H1 (cell line): ENCODE measurements around the gene MPND. TPM values are rescaled to one million over a fixed set of nuclear protein-coding genes. Genes with fewer than 3 reads are reported as not detected.

Experiments
- CTCF ChIA-PET: fragments of 300-600 bp; sonication (Branson Sonifier 250); formaldehyde crosslinking; loops from one replicate; lab custom pipeline; 2021; ENCODE audit not compliant: partially characterized antibody; lab: Charles Lee
- POLR2A ChIA-PET: fragments of 300-600 bp; sonication (Branson Sonifier 250); formaldehyde crosslinking; loops from one replicate; lab custom pipeline; 2021; ENCODE audit warnings: inconsistent platforms; ENCODE audit not compliant: partially characterized antibody; lab: Charles Lee
- DNase-seq, 2 experiments: peaks; one replicate each; pipeline versions ENCODE4 v3.0.0 to v3.0.0-alpha.2; 2010 to 2022; ENCODE audit warnings: low spot score in 2 of 2, low read depth in 1 of 2, mixed read lengths in 1 of 2
- FAIRE-seq: peaks from 2 replicates; lab custom pipeline; 2011; peaks lifted over from hg19 to GRCh38; lab: Jason Lieb, UNC
- H2AFZ ChIP-seq: 2 replicates; pipeline ENCODE4 v1.8.1; 2012; ENCODE audit warnings: low read length, inconsistent platforms
- H2AK5ac ChIP-seq: 2 replicates; pipeline ENCODE4 v1.6.1; 2013; ENCODE audit warnings: low read depth, low read length
- H2BK120ac ChIP-seq: replicated peaks from 2 replicates; pipeline ENCODE3; 2013; ENCODE audit warnings: low read depth, low read length, inconsistent platforms
- H2BK12ac ChIP-seq: 2 replicates; pipeline ENCODE4 v1.6.1; 2013; ENCODE audit warnings: low read depth, low read length
- H2BK15ac ChIP-seq: 2 replicates; pipeline ENCODE4 v1.6.1; 2013; ENCODE audit warnings: low read length
- H2BK20ac ChIP-seq: 2 replicates; pipeline ENCODE4 v1.6.1; 2013; ENCODE audit warnings: low read length
- H2BK5ac ChIP-seq: 2 replicates; pipeline ENCODE4 v1.6.1; 2013; ENCODE audit warnings: low read depth, low read length
- H3K14ac ChIP-seq: 2 replicates; pipeline ENCODE4 v1.6.1; 2013; ENCODE audit warnings: inconsistent platforms; ENCODE audit not compliant: insufficient read length
- H3K18ac ChIP-seq: 2 replicates; pipeline ENCODE4 v1.6.1; 2013; ENCODE audit warnings: low read length; ENCODE audit errors: extremely low read depth
- H3K23ac ChIP-seq: 2 replicates; pipeline ENCODE4 v1.6.1; 2013; ENCODE audit warnings: inconsistent platforms; ENCODE audit not compliant: insufficient read length
- H3K23me2 ChIP-seq: 2 replicates; pipeline ENCODE4 v1.6.1; 2013; ENCODE audit warnings: low read depth, low read length
- H3K27ac ChIP-seq: 2 replicates; pipeline ENCODE4 v1.6.1; 2011; ENCODE audit warnings: low read depth, low read length, inconsistent platforms
- H3K27me3 ChIP-seq, 4 experiments: replicated peaks in 1 of 4; 1 replicate in 1 of 4; 2 replicates in 3 of 4; pipeline versions ENCODE4 v1.6.1 to v1.8.1; 2011 to 2013; ENCODE audit warnings: low read length in 3 of 4, mild to moderate bottlenecking in 3 of 4, inconsistent platforms in 2 of 4, mixed read lengths in 2 of 4, moderate library complexity in 1 of 4; ENCODE audit not compliant: control insufficient read depth in 3 of 4, insufficient read depth in 3 of 4; ENCODE audit errors: extremely low read depth in 1 of 4
- H3K36me3 ChIP-seq, 4 experiments: 2 replicates each; pipeline versions ENCODE4 v1.6.1 to v1.8.1; 2011 to 2013; ENCODE audit warnings: mild to moderate bottlenecking in 4 of 4, low read length in 3 of 4, moderate library complexity in 2 of 4, control low read depth in 1 of 4, inconsistent platforms in 1 of 4; ENCODE audit not compliant: insufficient read depth in 4 of 4, control insufficient read depth in 2 of 4
- H3K4ac ChIP-seq: replicated peaks from 2 replicates; pipeline ENCODE3; 2013; ENCODE audit warnings: low read length, low read depth, mixed read lengths, inconsistent platforms; ENCODE audit not compliant: insufficient read length
- H3K4me1 ChIP-seq, 4 experiments: replicated peaks in 1 of 4; 1 replicate in 1 of 4; 2 replicates in 3 of 4; pipeline versions ENCODE4 v1.6.1 to v1.8.1; 2011 to 2013; ENCODE audit warnings: low read length in 3 of 4, inconsistent platforms in 2 of 4, mixed read lengths in 1 of 4; ENCODE audit not compliant: insufficient read depth in 4 of 4, control insufficient read depth in 3 of 4
- H3K4me2 ChIP-seq, 2 experiments: 2 replicates each; pipeline versions ENCODE4 v1.6.1 to v1.8.1; 2011 to 2013; ENCODE audit warnings: low read depth in 2 of 2, low read length in 2 of 2, control low read depth in 1 of 2, inconsistent platforms in 1 of 2, mild to moderate bottlenecking in 1 of 2; ENCODE audit not compliant: insufficient read depth in 1 of 2
- H3K4me3 ChIP-seq, 4 experiments: fragments of 200-600, 300-600 bp in 1 of 4; sonication (generic), shearing (Covaris generic), sonication (Bioruptor Twin) in 1 of 4; 2 replicates each; pipeline versions ENCODE4 v1.5.1 to v1.8.1; 2011 to 2016; ENCODE audit warnings: low read length in 4 of 4, low read depth in 3 of 4, control low read depth in 2 of 4, inconsistent platforms in 2 of 4, mild to moderate bottlenecking in 2 of 4, mixed read lengths in 1 of 4, moderate library complexity in 1 of 4; ENCODE audit not compliant: insufficient read depth in 2 of 4; ENCODE audit errors: extremely low read depth in 1 of 4
- H3K56ac ChIP-seq: replicated peaks from 2 replicates; pipeline ENCODE3; 2013; ENCODE audit warnings: low read depth, mild to moderate bottlenecking, mixed read lengths, low read length, inconsistent platforms; ENCODE audit not compliant: insufficient read length
- H3K79me1 ChIP-seq: 2 replicates; pipeline ENCODE4 v1.6.1; 2013; ENCODE audit warnings: low read depth, low read length, control low read depth
- H3K79me2 ChIP-seq, 2 experiments: 2 replicates each; pipeline versions ENCODE4 v1.6.1 to v1.8.1; 2012 to 2013; ENCODE audit warnings: low read length in 2 of 2, mild to moderate bottlenecking in 2 of 2, inconsistent platforms in 1 of 2; ENCODE audit not compliant: insufficient read depth in 2 of 2, control insufficient read depth in 1 of 2
- H3K9ac ChIP-seq, 4 experiments: replicated peaks in 1 of 4; 1 replicate in 1 of 4; 2 replicates in 3 of 4; pipeline versions ENCODE4 v1.6.1 to v1.8.1; 2011 to 2013; ENCODE audit warnings: low read depth in 3 of 4, low read length in 3 of 4, control low read depth in 2 of 4, mild to moderate bottlenecking in 2 of 4, moderate library complexity in 2 of 4, inconsistent platforms in 1 of 4; ENCODE audit errors: extremely low read depth in 1 of 4
- H3K9me3 ChIP-seq, 2 experiments: 2 replicates each; pipeline versions ENCODE4 v1.6.1 to v1.8.1; 2012 to 2013; ENCODE audit warnings: mild to moderate bottlenecking in 2 of 2, moderate library complexity in 2 of 2, control low read depth in 1 of 2, inconsistent platforms in 1 of 2, low read depth in 1 of 2, low read length in 1 of 2, mixed read lengths in 1 of 2; ENCODE audit not compliant: insufficient read depth in 2 of 2
- H4K20me1 ChIP-seq, 2 experiments: replicated peaks in 1 of 2; 2 replicates each; pipeline versions ENCODE3 to v1.8.1; 2011 to 2013; ENCODE audit warnings: inconsistent platforms in 2 of 2, low read length in 2 of 2, mild to moderate bottlenecking in 1 of 2; ENCODE audit not compliant: insufficient read depth in 2 of 2, control insufficient read depth in 1 of 2
- H4K5ac ChIP-seq: 2 replicates; pipeline ENCODE4 v1.6.1; 2013; ENCODE audit warnings: low read length, low read depth, mixed read lengths, inconsistent platforms; ENCODE audit not compliant: insufficient read length
- H4K8ac ChIP-seq: 2 replicates; pipeline ENCODE4 v1.8.0; 2013; ENCODE audit warnings: mild to moderate bottlenecking, moderate library complexity, low read length, inconsistent platforms; ENCODE audit not compliant: insufficient read depth; ENCODE audit errors: extremely low read depth
- H4K91ac ChIP-seq: replicated peaks from 2 replicates; pipeline ENCODE3; 2013; ENCODE audit warnings: low read length, mixed read lengths, inconsistent platforms; ENCODE audit not compliant: insufficient read length
- EGR1 ChIP-seq: IDR thresholded peaks from 2 replicates; pipeline ENCODE4 v1.6.1; 2011; ENCODE audit warnings: low read depth, low read length, borderline replicate concordance
- SIN3A ChIP-seq, 2 experiments: IDR thresholded peaks in 1 of 2; conservative IDR thresholded peaks in 1 of 2; 2 replicates each; pipeline ENCODE4 v1.6.1; 2011 to 2012; ENCODE audit warnings: low read length in 2 of 2, improper control_type of control experiment in 1 of 2, low read depth in 1 of 2, mild to moderate bottlenecking in 1 of 2
- WGBS, 2 experiments: shearing (Covaris generic) in 1 of 2; methylation state at CpG; one replicate each; pipeline versions ENCODE4 v1.1.6 to v1.1.7; 2013 to 2015; ENCODE audit warnings: low lambda C conversion rate in 2 of 2, mixed read lengths in 2 of 2, inconsistent platforms in 1 of 2, low coverage in 1 of 2, missing lambda C conversion rate in 1 of 2; ENCODE audit not compliant: insufficient replicate concordance in 2 of 2, insufficient coverage in 1 of 2, insufficient read length in 1 of 2; ENCODE audit errors: extremely low coverage in 1 of 2, missing lambda C conversion rate in 1 of 2; 5-methylcytosine and 5-hydroxymethylcytosine counted together
- polyA plus RNA-seq, 7 experiments: library from polyadenylated mRNA; depleted of rRNA in 3 of 7; stranded (reverse) in 5 of 7; unstranded in 2 of 7; fragments of >200 nt in 5 of 7; fragments of 200-250 nt in 2 of 7; gene quantifications; 1 replicate in 5 of 7; 2 replicates in 1 of 7; 4 replicates in 1 of 7; pipeline versions ENCODE4 v1.2.1 to v1.2.3, GENCODE V29; 2011 to 2013; ENCODE audit warnings: missing spikeins in 2 of 7, mixed read lengths in 2 of 7
- total RNA-seq: library from RNA; stranded (reverse); fragmentation: NEBNext Ultra II Directional; extraction: Animal tissue kit (Norgen Biotek cat#: 25700); gene quantifications from 2 replicates; pipeline ENCODE4 v1.2.1, GENCODE V29; 2021
- TF ChIP-seq, protein P1 (sequence below): IDR thresholded peaks from 2 replicates; pipeline ENCODE4 v1.6.1; 2012; ENCODE audit warnings: low read length, inconsistent platforms

The MPND gene
- total and polyA plus RNA-seq, 2 of the 8 experiments (the other 6 are each of a cell fraction or from before 2014, with no cell fraction given): 22.9 to 27.7 TPM

DNA sequence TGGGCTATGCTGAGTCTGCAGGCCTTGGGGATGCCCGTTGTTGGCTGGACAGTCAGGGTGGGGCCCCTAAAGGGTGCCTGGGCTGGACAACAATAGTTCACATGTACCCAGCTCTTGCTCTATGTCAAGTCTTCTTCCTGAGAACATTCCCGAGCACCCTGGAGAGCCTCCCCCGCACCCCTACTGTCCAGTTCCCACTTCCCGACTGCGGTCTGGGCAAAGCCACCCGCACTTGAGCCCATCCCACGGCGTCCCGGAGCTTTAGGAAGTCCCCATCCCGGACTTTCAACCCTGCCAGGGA, 1.1 kb upstream of the MPND start:
- H4K8ac ChIP-seq: peak overlapping the region; percentile 97
- H4K5ac ChIP-seq: peak overlapping the region; percentile 90
- H3K9ac ChIP-seq: peak overlapping the region; percentile 78 to 91 (median 90)
- no peak overlapping the region for H2BK20ac ChIP-seq
- peak overlapping the region; percentile 93 for H3K27ac ChIP-seq
- peaks cover 0 to 5% of the 10 kb centered on the region in 2 experiments for H4K20me1 ChIP-seq
- H2BK15ac ChIP-seq: 0 out of 2 replicates have a peak overlapping the region, but pooled peaks have one; percentile 46
- peak overlapping the region; percentile 98 for H3K56ac ChIP-seq
- H2AK5ac ChIP-seq: no peak overlapping the region
- POLR2A ChIA-PET: interaction anchor here (0.8 to 5.6 kb wide), 28 partner anchors 10 to 165 kb away, joined by 3 to 72 read pairs (median 6); partner anchors contain the start of genes CHAF1A, FSD1 and YJU2
- peak overlapping the region; percentile 28 for H2BK120ac ChIP-seq
- FAIRE-seq (no peak), DNase-seq (no peak)
- no peak overlapping the region for H2AFZ ChIP-seq
- peak overlapping the region; percentile 46 for H3K4ac ChIP-seq
- H3K18ac ChIP-seq: peak overlapping the region; percentile 99
- H3K4me3 ChIP-seq: peak overlapping the region; percentile 59 to 76 (median 70)
- H3K79me2 ChIP-seq: peaks cover 0 to 5% of the 10 kb centered on the region in 2 experiments; a peak in 1 of 4 replicates
- H3K14ac ChIP-seq: no peak overlapping the region
- H3K9me3 ChIP-seq: no peaks in the 10 kb centered on the region
- CTCF ChIA-PET: interaction anchor here (0.8 to 20.4 kb wide), 9 partner anchors 8 to 70 kb away, joined by 3 to 311 read pairs (median 4); partner anchors contain the start of genes SH3GL1 and SHD
- no peak overlapping the region for H2BK12ac ChIP-seq
- H3K36me3 ChIP-seq: peaks cover 0 to 9% (median 3%) of the 10 kb centered on the region in 4 experiments; a peak in 2 of 8 replicates
- peak overlapping the region; percentile 88; the same call in 1 of the 2 replicates for H2BK5ac ChIP-seq
- H4K91ac ChIP-seq: peak overlapping the region; percentile 84
- H3K79me1 ChIP-seq: no peaks in the 10 kb centered on the region
- 0 out of 2 replicates have a peak, but pooled peaks have one; percentile 13 for TF ChIP-seq EGR1
- TF ChIP-seq SIN3A (conservative IDR thresholded peaks at IDR 0.05 in 1 of 2, IDR thresholded peaks at IDR 0.05 in 1 of 2; ENCODE audit: low read depth in 1 of 2, low read length in 2 of 2): no peak
- TF ChIP-seq, protein P1, sequence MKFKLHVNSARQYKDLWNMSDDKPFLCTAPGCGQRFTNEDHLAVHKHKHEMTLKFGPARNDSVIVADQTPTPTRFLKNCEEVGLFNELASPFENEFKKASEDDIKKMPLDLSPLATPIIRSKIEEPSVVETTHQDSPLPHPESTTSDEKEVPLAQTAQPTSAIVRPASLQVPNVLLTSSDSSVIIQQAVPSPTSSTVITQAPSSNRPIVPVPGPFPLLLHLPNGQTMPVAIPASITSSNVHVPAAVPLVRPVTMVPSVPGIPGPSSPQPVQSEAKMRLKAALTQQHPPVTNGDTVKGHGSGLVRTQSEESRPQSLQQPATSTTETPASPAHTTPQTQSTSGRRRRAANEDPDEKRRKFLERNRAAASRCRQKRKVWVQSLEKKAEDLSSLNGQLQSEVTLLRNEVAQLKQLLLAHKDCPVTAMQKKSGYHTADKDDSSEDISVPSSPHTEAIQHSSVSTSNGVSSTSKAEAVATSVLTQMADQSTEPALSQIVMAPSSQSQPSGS: no peak
- TF ChIP-seq, all 59 proteins: peak for 1
- WGBS, 2 experiments: 12% methylated on average over 10 of the region's 10 CpGs; no CpG with 5 or more reads in 1 of the 2 experiments
- Histone ChIP-seq H3K4me2 (peak overlapping the region; percentile 62 to 84), H3K4me1 (peaks cover 0 to 17% (median 8%) of the 10 kb centered on the region in 4 experiments; a peak in 6 of 7 replicates), H3K27me3 (no peaks in the 10 kb centered on the region), H3K23me2 (peaks cover 20% of the 10 kb centered on the region), H3K23ac (no peak overlapping the region)
